GM23338 (cell line): ENCODE data around the gene SKP2. TPM values are rescaled to one million over a fixed set of nuclear protein-coding genes. Genes with fewer than 3 reads are reported as not detected.

Experiments used
- ATAC-seq: fragments of 200-7000 bp; cut with Tn5 transposase; 3 replicates; pipeline ENCODE4 v1.9.1; 2020
- DNase-seq: peaks from one replicate; pipeline ENCODE4 v3.0.0-alpha.2; 2015; ENCODE audit warnings: low spot score
- H2AFZ ChIP-seq: fragments of 200-600 bp; sonication (generic); 2 replicates; pipeline ENCODE4 v1.8.0; 2016; ENCODE audit warnings: antibody characterized with exemption, mild to moderate bottlenecking, moderate library complexity
- H3F3A ChIP-seq: fragments of 200-600 bp; sonication (generic); replicated peaks from 2 replicates; pipeline ENCODE4 v1.8.0; 2017; ENCODE audit warnings: antibody characterized with exemption, mixed run types, low read depth
- H3K27ac ChIP-seq: fragments of 200-600 bp; sonication (generic); 2 replicates; pipeline ENCODE4 v1.6.1; 2016; ENCODE audit warnings: low read depth
- H3K27me3 ChIP-seq: fragments of 200-600 bp; sonication (generic); 2 replicates; pipeline ENCODE4 v1.8.0; 2016; ENCODE audit warnings: mild to moderate bottlenecking, mixed run types, moderate library complexity; ENCODE audit not compliant: insufficient read depth
- H3K36me3 ChIP-seq: fragments of 200-600 bp; sonication (generic); 2 replicates; pipeline ENCODE4 v1.8.0; 2016; ENCODE audit warnings: mild to moderate bottlenecking; ENCODE audit not compliant: insufficient read depth
- H3K4me1 ChIP-seq: fragments of 200-600 bp; sonication (generic); 2 replicates; pipeline ENCODE4 v1.8.0; 2016; ENCODE audit warnings: mild to moderate bottlenecking, moderate library complexity; ENCODE audit not compliant: insufficient read depth
- H3K4me2 ChIP-seq: fragments of 200-600 bp; sonication (generic); 2 replicates; pipeline ENCODE4 v1.7.1; 2017; ENCODE audit warnings: mixed run types
- H3K4me3 ChIP-seq: fragments of 200-600 bp; sonication (generic); 2 replicates; pipeline ENCODE4 v1.6.1; 2016; ENCODE audit warnings: mixed run types
- H3K79me2 ChIP-seq: fragments of 200-600 bp; sonication (generic); replicated peaks from 2 replicates; pipeline ENCODE4 v1.8.0; 2017; ENCODE audit warnings: mild to moderate bottlenecking; ENCODE audit not compliant: insufficient read depth
- H3K9me2 ChIP-seq: fragments of 200-600 bp; sonication (generic); 2 replicates; pipeline ENCODE4 v1.8.0; 2017; ENCODE audit not compliant: insufficient read depth
- H4K20me1 ChIP-seq: fragments of 200-600 bp; sonication (generic); replicated peaks from 2 replicates; pipeline ENCODE4 v1.8.0; 2017; ENCODE audit warnings: mild to moderate bottlenecking; ENCODE audit not compliant: insufficient read depth
- H3K27ac Mint-ChIP-seq: 2 replicates; pipeline ENCODE4 v1.8.0; 2020; ENCODE audit warnings: inconsistent platforms, mild to moderate bottlenecking, moderate library complexity, mixed read lengths
- H3K27me3 Mint-ChIP-seq: 3 replicates; pipeline ENCODE4 v1.8.0; 2022; ENCODE audit warnings: low read depth, mild to moderate bottlenecking, moderate library complexity, mixed read lengths, inconsistent platforms; ENCODE audit not compliant: insufficient read depth, poor library complexity
- H3K36me3 Mint-ChIP-seq: 3 replicates; pipeline ENCODE4 v1.8.0; 2021; ENCODE audit warnings: low read depth, mild to moderate bottlenecking, inconsistent platforms, moderate library complexity, mixed read lengths
- H3K4me1 Mint-ChIP-seq: 3 replicates; pipeline ENCODE4 v1.8.0; 2020; ENCODE audit warnings: mild to moderate bottlenecking, inconsistent platforms, mixed read lengths
- H3K4me3 Mint-ChIP-seq: 3 replicates; pipeline ENCODE4 v1.8.0; 2021; ENCODE audit warnings: moderate library complexity, mild to moderate bottlenecking, inconsistent platforms, mixed read lengths
- H3K9me3 Mint-ChIP-seq: 3 replicates; pipeline ENCODE4 v1.8.0; 2020; ENCODE audit warnings: moderate library complexity, mild to moderate bottlenecking, inconsistent platforms, mixed read lengths
- CREB1 ChIP-seq: fragments of 250-450 bp; sonication (Bioruptor Pico); IDR thresholded peaks from 2 replicates; pipeline ENCODE4 v1.5.0; 2020; ENCODE audit warnings: low read depth, mild to moderate bottlenecking, moderate library complexity
- CTCF ChIP-seq, 2 experiments: fragments of 200-600 bp in 1 of 2; sonication (generic) in 1 of 2; conservative IDR thresholded peaks; 2 replicates each; pipeline versions ENCODE4 v1.5.1 to v1.6.1; 2016 to 2017; ENCODE audit warnings: antibody characterized with exemption in 2 of 2, low read depth in 2 of 2, mild to moderate bottlenecking in 2 of 2, moderate library complexity in 1 of 2
- ETS1 ChIP-seq: IDR thresholded peaks from 2 replicates; pipeline ENCODE4 v1.6.1; 2016; ENCODE audit warnings: antibody characterized with exemption
- EZH2 ChIP-seq: fragments of 200-600 bp; sonication (generic); IDR thresholded peaks from one replicate; pipeline ENCODE4 v1.8.0; 2017; ENCODE audit warnings: antibody characterized with exemption, mild to moderate bottlenecking, low read depth; ENCODE audit not compliant: unreplicated experiment
- EZH2phosphoT487 ChIP-seq: fragments of 200-600 bp; sonication (generic); IDR thresholded peaks from one replicate; pipeline ENCODE4 v1.8.1; 2018; ENCODE audit warnings: antibody characterized with exemption; ENCODE audit not compliant: unreplicated experiment
- JUNB ChIP-seq: IDR thresholded peaks from one replicate; pipeline ENCODE4 v1.6.1; 2016; ENCODE audit warnings: antibody characterized with exemption; ENCODE audit not compliant: unreplicated experiment
- NANOG ChIP-seq: IDR thresholded peaks from 2 replicates; pipeline ENCODE4 v1.6.1; 2016; ENCODE audit warnings: antibody characterized with exemption, borderline replicate concordance
- POLR2AphosphoS5 ChIP-seq: IDR thresholded peaks from 2 replicates; pipeline ENCODE4 v1.6.1; 2016; ENCODE audit warnings: antibody characterized with exemption, low read depth
- STAT1 ChIP-seq: IDR thresholded peaks from one replicate; pipeline ENCODE4 v1.6.1; 2016; ENCODE audit warnings: antibody characterized with exemption; ENCODE audit not compliant: unreplicated experiment
- ZNF114 ChIP-seq: fragments of 250-450 bp; sonication (Bioruptor Pico); IDR thresholded peaks from 2 replicates; pipeline ENCODE4 v1.5.0; 2020; ENCODE audit warnings: mild to moderate bottlenecking, moderate library complexity
- ZNF331 ChIP-seq: fragments of 250-450 bp; sonication (Bioruptor Pico); IDR thresholded peaks from 2 replicates; pipeline ENCODE4 v1.5.0; 2020; ENCODE audit warnings: low read depth, mild to moderate bottlenecking, moderate library complexity
- ZNF462 ChIP-seq: fragments of 250-450 bp; sonication (Bioruptor Pico); IDR thresholded peaks from 2 replicates; pipeline ENCODE4 v1.5.0; 2020; ENCODE audit warnings: mild to moderate bottlenecking, moderate library complexity
- polyA plus RNA-seq: library from polyadenylated mRNA; unstranded; fragments of >200 nt; fragmentation: Nextera tagmentation; extraction: Ambion mirVana; gene quantifications from 2 replicates; pipeline ENCODE4 v1.2.1, GENCODE V29; 2016
- total RNA-seq: library from RNA; depleted of rRNA; stranded (reverse); fragments of >200 nt; shearing (Covaris generic); gene quantifications from 2 replicates; pipeline ENCODE4 v1.2.3, GENCODE V29; 2014

The SKP2 gene
- total and polyA plus RNA-seq, 2 experiments from 2014 or later, result 66.6 to 75.6 TPM

- TF ChIP-seq ETS1 (no peak), ZNF331 (CRISPR knock-in tag) (no peak), CTCF (conservative IDR thresholded peaks at IDR 0.05; ENCODE audit: low read depth in 2 of 2) (no peak), EZH2 (no peak), POLR2AphosphoS5 (no peak), EZH2phosphoT487 (no peak)
Observed at GRCh38 chr5:36178524-36178890, 26.6 kb downstream of the SKP2 start (continued).

GRCh38 chr5:36179950-36180349 lies 28.0 kb downstream of the SKP2 start:
- no peak overlapping the region for H3K4me3 ChIP-seq
- no peak overlapping the region for H3K27ac ChIP-seq
- no peaks in the 10 kb centered on the region for H3K9me2 ChIP-seq
- H2AFZ ChIP-seq, result no peak overlapping the region
- ATAC-seq (no peak), DNase-seq (no peak)
- H3K4me3 Mint-ChIP-seq, result no peak overlapping the region
- H3K36me3 Mint-ChIP-seq, result peaks cover 82% of the 10 kb centered on the region
- no peaks in the 10 kb centered on the region for H3K27me3 ChIP-seq
- H3K4me1 Mint-ChIP-seq, result no peaks in the 10 kb centered on the region
- no peaks in the 10 kb centered on the region for H3F3A ChIP-seq
- H3K4me2 ChIP-seq, result no peak overlapping the region
- no peaks in the 10 kb centered on the region for H3K27me3 Mint-ChIP-seq
- H3K4me1 ChIP-seq, result no peaks in the 10 kb centered on the region
- H3K36me3 ChIP-seq, result peaks cover 37% of the 10 kb centered on the region
- H3K9me3 Mint-ChIP-seq, result no peaks in the 10 kb centered on the region; the same call in 1 of the 3 replicates
- no peaks in the 10 kb centered on the region for H3K79me2 ChIP-seq
- H3K27ac Mint-ChIP-seq, result no peak overlapping the region
- H4K20me1 ChIP-seq, result no peaks in the 10 kb centered on the region
- no peak for TF ChIP-seq ZNF462 (CRISPR knock-in tag)
- TF ChIP-seq CTCF (conservative IDR thresholded peaks at IDR 0.05; ENCODE audit: low read depth in 2 of 2), result no peak
- no peak for TF ChIP-seq STAT1
- TF ChIP-seq CREB1 (CRISPR knock-in tag), result no peak
- no peak for TF ChIP-seq EZH2
- TF ChIP-seq JUNB, result no peak
- no peak for TF ChIP-seq NANOG
- TF ChIP-seq POLR2AphosphoS5, result no peak
- TF ChIP-seq ZNF114 (CRISPR knock-in tag), result no peak
- no peak for TF ChIP-seq ZNF331 (CRISPR knock-in tag)
- no peak for TF ChIP-seq ETS1
- no peak for TF ChIP-seq EZH2phosphoT487
